HG02588 (cell line): ENCODE results near the gene DLGAP3.

Source experiments
- ATAC-seq: cut with Tn5 transposase; IDR thresholded peaks from one replicate; pipeline ENCODE4 v1.9.1; 2021; ENCODE audit warnings: mild to moderate bottlenecking, moderate library complexity; ENCODE audit not compliant: unreplicated experiment

DLGAP3 gene

DNA sequence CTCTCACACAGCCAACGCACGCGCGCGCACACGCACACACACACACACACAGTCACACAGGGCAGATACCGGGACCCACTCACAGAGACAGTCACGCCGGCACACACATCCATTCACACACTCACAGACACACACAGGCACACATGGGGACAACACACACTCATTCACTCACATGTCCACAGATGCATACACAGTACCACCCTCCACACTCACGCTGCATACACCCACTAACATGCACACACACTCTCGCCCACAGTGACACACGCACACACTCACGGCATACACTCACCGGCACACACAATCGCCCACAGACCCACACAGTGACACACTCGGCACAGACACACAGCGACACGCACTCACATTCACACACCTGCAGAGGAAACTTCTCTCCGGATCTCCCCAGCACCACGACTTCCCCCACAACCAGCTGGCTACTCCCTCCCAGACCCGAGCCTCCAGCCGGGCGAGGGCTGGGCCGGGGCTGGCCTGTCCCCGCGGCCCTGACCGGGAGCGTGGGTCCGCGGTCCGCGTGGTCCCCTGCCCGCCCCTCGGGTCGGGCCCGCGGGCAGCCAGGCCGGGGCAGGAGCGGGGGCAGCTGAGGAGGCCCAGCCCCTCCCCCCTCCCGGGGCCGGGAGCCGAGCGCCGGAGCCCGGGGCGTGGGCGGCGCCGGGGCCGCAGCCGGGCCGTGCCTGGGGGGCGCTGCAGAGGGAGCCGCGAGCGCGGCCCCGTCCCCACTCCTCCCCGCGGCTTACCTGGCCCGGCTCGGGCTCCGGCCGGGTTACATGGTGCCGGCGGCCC lies 552 bp downstream of the DLGAP3 start:
- no peak for ATAC-seq

DNA sequence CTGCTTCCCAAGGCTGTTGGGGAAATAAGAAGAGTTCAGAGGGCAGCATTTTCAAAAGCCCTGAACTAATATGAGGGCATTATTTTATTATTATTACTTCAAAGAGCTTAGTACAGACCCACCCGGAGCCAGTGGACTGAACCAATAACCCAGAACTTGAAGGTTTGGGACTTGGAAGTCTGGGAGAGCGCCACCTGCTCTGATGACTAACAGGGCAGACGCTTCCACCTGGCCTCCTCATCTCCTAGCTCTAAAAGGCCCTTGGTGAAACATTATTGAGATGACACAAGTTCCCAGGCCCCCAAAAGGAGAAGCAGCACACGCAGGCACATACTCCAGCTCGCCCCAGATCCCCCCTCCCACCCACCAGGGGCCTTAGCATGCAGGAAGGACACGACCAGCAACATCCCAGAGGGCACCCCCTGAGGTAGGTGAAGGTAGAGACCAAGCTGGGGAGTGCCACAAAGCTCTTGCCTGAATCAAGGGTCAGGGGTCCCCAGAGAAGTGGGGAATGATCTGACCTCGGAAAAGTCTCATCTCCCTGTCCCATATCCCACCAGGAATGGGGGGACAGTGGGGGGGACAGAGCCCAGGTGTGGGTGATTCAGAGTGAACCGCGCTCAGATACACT lies 1.3 kb downstream of the DLGAP3 start:
- ATAC-seq: no peak

DNA sequence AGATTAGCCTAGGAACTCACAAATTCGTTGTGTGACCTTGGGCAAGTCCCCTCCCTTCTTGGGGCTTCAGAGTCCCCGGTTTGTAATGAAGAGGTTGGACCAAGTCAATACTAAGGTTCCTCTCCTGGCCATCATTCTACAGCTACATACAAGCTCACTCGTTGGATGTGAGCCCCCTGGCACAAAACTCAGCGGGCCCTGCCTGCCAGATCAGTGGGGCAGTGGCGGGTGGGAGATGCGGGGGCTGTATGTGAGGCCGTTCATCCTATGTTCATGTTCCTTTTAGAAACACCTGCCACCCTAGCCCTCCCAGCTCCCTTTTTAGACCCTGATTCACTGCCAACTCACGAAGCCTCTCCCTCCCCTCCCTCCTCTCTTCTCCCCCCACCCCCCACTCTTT lies 2.1 kb downstream of the DLGAP3 start:
- no peak for ATAC-seq

DNA sequence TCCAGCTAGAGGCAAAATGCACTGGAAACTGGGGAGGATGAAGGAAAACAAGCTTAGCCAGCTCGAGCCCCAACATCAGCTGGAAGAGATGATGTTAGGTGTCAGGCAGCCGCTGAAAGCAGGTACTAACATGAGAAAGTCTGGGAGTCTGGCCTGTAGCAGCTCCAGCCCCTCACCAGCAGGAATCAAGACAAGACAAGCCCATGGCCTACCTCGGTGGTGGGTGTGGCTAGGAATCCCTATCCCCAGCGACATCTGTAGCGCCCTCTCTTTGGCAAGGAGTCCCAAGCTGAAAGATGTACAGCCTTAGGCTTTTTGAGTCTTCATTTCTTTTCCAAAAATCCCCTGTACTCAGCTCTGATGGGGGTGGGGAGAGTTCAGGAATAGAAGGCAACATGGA lies 2.6 kb downstream of the DLGAP3 start:
- ATAC-seq: no peak

DNA sequence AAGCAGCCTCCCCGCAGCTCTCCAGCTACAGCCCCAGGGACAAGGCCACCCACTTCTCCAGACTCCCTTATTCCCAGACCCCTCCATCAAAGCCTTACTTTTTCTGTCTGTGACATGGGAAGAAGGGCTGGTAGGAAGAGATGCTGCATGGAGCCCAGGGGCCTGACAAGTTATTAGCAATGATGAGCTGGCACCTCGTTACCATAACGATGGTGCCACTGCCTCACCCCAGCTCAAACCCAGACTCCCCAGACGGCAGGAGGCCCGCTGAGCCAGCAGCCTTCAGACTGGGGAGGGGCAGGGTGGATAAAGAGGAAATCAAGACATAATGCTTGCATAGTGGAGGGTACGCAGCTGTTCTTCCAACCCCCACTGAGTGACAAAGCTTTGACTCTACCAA lies 3.3 kb downstream of the DLGAP3 start:
- no peak for ATAC-seq

DNA sequence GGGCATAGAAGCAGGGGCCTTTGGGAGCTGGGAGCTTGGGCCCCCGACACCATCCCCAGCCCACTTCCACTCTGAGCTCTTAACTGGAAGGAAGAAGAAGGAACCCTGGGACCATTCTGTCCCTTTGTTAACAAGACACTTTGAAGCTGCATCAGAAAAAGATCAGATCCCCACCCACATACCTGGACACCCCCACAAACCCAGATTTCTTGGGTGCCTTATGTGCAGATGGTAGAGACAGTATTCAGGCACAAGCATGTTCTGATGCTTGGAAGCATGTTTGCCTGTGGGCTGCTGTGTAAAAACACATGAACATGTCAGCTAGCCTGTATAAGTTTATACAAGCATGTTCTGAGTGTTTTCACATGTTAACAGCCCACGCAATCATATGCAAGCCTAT lies 3.7 kb downstream of the DLGAP3 start:
- ATAC-seq: no peak

DNA sequence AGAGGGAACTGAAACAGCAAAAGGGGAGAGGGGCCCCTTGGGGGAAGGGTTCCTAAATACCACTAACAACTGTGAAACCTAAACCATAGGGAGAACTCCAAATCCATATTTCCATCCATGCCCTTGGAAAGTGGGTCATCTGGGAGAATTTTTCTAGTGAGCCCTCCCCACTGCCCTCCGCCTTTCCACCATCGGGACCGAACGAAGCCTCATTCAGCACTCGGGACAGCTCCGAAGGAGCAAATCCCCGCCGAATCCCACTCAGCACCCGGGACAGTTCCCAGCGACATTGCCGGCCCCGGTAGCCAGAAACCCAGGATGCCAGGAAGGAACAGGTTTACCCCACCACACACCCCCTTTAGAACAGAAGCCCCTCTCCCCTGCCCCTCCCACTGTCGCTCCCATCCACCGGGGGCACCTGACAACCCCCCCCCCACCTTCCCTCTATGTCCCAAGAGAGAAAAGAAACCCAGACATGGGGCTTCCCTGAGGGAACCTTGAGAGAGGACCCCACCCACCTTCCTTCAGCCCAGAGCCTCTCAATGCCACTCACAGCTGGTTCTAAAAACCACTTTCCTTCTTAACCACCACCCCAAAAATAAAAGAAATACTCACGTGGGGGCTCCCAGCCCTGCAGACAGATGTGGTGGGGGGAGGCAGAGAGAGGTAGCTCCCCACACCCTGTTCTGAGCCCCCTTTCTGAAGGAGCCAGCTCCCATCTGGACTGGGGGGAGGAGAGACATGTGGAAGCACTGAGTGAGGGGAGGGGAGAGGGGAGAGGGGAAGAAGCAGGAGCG lies 4.5 kb downstream of the DLGAP3 start:
- no peak for ATAC-seq

DNA sequence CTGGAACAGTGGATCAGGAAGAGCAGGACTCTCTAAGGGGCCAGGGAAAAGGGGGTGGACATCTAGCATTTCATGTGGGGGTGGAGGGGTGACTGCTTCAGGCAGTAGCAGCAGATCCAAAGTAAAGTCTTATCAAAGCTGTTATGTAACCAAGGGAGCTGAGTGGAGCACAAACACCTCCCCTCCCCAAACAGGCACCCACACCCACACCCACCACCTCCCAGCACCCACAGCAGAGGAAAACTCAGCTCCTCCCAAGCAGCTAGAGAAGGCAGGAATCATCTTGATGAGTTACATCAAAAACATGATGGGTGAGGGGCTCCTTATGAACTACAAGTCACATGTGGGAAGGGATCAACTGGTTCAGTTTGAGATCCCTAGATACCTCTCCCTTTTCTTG lies 6.0 kb downstream of the DLGAP3 start:
- no peak for ATAC-seq

DNA sequence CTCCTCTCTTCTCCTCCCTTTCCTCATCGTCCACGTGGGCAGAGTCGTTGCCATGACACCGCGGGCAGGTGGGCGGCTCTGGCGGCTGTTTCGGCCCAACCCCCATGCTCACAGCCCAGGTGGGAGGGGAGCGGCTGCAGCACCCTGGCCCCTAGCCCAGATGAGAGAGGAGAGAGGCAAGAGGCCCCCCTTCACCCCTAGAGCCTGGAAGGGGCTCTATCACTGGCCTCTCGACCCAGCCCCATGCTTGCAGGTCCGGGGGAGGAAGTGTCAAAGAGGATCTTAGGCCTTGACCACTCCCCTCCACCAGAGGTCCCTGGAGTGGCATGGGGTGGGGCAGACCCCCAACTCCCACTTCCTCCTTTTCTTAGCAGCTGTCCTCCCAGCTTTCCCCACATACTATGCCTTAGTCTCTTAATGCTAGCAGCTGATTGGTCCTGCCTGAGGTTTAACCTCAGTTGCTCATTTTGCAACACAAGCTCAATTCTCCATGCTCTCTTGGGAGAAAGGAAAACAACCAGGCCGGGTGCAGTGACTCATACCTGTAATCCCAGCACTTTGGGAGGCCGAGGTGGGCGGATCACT lies 10.4 kb downstream of the DLGAP3 start:
- ATAC-seq: no peak

DNA sequence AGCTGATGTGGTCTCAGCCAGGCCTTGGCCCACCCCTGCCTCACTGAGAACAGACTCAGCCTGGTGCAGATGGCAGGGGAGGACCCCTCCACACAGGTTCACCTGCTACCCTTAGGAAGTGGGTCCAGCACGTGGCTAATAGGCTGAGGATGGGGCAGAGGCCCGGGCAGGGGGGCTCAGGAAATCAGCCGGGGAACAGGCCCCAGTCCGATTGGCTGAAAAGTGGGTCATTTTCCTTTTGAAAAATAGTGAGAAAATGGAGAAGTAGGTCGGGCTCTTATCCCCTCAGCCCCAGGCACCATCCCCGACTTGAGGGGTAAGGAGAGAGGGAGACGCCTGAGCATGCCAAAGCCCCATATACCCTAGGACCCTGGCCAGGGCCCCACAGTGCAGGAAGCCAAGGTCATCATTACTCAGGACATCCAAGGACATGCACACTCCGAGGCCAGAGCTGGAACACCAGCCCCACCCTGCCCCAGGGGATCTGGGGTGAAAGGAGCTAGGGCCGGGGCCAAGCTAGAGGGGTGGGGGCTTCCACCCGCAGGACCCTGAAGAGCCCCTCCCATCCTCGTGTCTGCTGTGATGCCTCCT lies 11.0 kb downstream of the DLGAP3 start:
- ATAC-seq: no peak

DNA sequence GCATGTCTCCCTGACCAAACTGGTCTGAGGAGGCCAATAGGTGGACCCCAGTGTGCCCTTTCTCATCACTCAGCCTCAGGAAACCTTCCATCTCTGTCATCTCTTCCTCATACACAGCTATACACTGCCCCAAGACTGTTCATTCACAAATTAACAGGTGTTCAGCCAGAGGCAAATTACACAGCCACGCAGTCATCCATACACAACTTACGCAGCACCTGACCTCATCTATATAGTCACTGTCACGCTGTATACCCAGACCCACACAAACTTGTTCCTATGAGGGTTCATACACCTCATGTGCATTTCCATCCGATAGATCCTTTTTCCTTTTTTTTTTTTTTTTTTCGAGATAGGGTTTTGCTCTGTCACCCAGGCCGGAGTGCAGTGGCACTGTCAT lies 12.4 kb downstream of the DLGAP3 start:
- no peak for ATAC-seq

DNA sequence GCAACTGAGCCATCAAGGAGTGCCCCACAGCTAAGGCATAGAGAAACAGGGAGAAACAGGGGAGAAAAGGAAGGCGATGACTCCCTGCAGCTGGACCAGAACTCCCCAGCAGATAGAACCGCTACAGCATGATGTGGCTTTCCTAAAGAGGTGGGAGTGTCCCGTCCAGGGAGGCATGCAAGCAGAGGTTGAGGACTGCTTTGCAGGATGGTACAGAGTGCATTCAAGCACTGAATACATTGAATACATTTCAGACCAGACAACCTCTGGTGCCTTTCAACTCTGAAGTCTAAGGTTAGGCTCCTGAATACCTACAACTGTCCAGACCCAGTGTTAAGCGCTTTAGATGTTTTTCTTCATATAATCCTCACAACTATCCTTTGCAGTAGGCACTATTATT lies 13.3 kb downstream of the DLGAP3 start:
- ATAC-seq: no peak

DNA sequence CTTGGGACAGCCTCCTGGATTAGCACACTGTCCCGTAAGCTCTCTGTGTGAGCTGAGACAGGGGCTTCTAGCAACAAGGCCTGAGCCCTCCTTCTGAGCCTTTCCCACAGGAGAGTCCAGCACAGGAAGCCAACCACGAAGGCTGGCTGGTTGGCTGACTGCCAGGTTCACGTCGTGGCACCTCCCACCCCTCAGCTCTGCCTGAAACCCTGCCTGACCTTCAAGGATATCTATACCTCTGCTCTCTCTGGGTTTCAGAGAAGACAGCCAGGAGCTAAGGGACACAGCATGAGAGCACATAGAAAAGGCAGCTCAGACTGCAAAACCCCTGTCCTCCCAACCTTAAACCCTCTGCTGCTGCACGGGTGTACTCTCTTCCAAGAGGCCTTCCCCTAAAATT lies 13.9 kb downstream of the DLGAP3 start:
- ATAC-seq: no peak

DNA sequence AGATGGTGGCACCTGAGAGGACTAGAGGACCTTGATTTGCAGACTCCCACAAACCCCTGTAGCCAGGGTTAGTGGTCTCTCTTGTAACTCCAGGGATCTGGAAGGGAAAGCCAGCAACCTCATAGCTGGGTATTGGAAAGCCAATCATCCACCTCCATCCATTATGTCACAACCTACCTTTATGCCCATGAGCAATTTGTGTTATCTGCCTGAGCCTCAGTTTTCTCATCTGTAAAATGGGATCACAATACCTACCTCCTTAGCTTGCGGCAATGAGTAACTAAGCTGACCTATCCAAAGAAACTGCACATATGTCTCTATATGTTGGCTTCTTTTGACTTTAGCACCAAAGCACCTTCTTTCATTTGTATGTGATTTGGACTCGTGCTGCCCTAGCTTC lies 14.5 kb downstream of the DLGAP3 start:
- ATAC-seq: no peak

DNA sequence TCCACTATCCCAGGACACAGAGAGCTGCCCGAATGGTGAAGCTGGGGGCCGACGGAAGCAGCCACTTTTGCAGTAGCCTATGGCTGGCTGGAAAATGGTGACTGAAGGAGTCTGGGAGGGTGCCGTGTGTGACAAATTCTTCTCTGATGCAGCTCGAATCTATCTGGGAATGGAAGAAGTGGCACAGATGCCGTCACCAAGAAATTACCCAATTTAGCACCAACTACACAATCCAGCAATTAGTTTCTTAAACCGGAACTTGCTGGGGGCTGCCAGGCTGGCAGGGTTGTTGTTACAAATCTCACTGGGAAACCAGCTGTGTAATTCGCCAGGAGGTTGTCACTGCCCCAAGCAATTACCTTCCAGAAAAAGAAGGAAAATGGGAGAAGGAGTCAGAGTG lies 18.0 kb downstream of the DLGAP3 start:
- no peak for ATAC-seq

DNA sequence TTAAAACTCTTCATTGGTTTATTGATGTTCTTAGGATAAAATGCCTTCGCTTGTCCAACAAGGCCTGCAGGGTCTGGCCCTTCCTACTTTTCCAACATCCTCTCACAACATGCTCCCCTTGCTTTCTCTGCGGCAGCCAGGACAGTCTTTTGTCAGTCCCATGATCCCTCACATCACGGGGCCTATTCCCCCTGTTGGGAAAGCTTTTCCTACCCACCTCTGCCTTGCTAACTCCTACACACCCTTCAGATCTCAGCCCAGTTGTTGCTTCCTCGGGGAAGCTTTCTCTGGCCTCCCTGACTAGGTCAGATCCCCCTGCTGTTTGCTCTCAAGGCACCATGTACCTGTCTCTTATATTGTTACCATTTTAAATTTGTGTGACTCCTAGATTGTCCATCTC lies 19.0 kb downstream of the DLGAP3 start:
- no peak for ATAC-seq

DNA sequence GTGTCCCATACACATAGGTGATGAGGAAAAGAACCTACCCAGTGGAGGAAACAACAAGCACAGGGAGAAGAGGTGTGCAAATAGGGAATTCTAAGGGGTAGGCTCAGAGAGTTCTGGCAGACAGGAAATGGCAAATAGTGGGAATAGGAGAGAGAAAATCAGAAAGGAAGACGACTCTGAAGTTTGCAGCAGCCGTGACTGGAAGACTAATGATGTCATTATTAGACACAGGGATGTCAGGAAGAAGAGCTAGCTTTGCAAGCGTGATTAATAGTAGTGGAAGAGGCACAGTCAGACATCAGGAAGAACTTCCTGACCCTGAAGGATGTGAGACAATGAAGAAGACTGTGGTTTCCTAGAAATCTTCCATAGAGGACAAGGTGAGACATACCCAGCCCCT lies 21.1 kb downstream of the DLGAP3 start:
- ATAC-seq: no peak

DNA sequence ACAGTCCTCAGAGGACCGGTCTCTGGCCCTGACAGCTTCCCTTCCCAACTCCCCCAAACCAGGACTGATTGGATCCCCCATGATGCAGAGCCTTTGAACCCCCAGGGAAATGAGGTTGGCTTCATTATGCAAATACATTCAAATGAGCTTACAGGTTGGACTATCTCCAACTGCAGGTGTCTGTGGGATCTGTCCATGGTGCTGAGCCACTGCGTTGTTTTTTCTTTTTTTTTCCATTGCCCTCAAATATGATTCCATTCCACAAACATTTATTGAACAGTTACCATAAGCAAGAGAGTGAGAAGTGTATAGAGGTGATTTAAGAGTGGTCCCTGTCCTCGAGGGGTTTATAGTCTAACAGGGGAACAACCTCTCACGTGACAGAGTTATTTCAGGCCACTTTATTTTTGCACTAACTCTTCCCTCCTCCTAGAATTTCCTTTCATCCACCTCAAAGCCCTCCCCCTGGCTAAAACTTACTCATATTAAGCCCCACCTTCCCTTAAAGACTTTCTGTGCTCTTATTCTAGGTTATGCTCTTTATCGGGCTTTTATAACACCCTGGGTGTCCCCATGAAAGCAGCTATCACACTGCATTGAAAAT lies 21.9 kb downstream of the DLGAP3 start:
- no peak for ATAC-seq

DNA sequence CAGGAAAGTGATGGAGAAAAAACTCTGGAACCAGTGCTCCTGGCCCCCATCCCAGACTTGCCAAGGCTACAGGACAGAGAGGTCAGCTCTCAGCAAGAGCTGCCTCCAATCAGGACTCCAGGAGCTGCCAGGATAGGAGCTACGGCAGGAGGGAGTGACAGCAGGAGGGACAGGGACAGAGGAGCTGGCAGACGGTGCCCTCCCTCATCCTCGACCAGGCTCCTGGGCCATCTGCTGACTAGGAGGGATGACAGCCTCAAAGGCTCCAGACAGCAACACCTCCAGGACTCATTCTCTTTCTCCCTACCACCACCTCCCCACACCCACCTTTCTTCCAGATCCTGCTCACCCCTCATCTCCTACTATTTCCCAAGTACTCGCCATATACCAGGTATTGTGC lies 22.7 kb downstream of the DLGAP3 start:
- ATAC-seq: no peak

DNA sequence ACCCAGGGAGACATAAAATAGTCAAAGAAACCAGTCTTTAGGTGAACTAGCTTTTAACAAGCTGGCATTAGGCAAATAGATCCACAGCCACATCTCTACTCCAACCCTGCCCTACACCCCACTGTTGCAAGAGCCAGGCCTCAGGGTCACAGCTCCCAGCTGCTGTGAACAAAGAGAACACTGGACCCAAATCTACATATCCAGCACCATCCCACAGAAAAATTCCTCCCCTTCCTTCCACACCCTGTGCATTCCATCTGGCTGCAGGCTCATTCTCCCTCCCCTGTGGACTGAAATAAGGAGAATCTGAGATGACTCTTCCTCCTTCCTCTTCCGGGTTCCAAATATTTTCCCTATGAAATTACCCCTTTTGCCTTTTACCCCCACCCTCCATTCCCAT lies 23.2 kb downstream of the DLGAP3 start:
- no peak for ATAC-seq

DNA sequence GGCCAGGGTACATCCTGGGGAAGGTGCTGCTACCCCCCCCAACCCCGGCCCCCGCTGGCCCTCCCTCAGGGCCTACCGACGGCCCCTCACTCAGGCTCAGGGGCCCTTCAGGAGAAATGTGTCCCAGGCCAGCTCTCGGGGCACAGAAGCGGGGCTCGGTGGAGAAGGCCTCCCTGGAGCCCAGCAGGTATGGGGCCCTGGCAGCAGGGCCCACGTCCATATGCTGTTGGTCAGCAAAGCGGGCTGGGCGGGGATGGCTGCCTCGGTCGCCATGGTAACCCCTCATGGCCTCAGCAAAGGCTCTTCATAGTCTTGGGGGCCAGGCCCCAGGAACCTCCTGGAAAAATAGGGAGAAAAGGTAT lies 24.4 kb downstream of the DLGAP3 start:
- no peak for ATAC-seq
